Activated T-cell treated with anti-CD3 and anti-CD28 coated beads for 4 hours (primary cell): ENCODE measurements around the gene ANKZF1.
"Not testable (repeated sequence)": the region's sequence is repeated elsewhere in the genome, so short reads cannot be mapped to it uniquely, and the experiment has no call there.

Experiments used
- DNase-seq: peaks from one replicate; pipeline ENCODE4 v3.0.0-alpha.2; 2020

Gene ANKZF1

DNA sequence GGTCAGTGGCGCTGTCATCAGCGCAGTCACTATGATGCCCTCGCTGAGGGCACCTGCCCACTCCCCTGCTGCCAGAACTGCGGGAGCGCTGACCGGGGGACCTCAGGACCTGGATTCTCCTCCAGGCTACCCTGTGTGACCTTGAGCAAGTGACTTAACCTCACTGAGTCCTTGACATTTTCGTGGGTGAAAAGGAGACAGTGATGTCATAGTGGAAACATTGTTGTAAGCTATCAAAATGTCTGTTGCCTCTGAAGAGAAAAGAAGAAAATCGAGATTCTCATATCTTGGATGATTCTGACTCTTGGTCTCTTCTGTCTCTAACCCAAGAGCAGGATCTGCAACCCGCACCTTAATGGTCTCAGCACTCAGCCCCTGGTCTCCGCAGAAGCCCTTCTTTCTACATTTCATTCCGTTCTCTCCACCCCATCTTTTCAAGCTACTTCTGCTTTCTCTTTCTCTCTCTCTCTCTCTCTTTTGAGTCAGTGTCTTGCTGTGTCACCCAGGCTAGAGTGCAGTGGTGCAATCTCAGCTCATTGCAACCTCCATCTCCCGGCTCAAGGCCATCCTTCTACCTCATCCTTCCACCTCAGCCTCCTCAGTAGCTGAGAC is 25.1 kb downstream of the ANKZF1 start:
- DNase-seq: peak; percentile 19

DNA sequence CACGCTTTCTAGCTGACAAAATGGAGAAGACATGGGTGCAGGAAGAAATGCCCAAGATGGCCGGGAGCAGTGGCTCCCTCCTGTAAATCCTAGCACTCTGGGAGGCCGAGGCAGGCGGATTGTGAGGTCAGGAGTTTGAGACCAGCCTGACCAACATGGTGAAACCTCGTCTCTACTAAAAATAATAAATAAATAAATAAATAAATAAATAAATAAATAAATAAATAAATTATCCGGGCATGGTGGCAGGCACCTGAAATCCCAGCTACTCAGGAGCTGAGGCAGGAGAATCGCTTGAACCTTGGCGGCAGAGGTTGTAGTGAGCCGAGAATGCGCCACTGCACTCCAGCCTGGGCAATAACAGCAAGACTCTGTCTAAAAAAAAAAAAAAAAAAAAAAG is 29.3 kb downstream of the ANKZF1 start:
- not testable (repeated sequence) for DNase-seq

DNA sequence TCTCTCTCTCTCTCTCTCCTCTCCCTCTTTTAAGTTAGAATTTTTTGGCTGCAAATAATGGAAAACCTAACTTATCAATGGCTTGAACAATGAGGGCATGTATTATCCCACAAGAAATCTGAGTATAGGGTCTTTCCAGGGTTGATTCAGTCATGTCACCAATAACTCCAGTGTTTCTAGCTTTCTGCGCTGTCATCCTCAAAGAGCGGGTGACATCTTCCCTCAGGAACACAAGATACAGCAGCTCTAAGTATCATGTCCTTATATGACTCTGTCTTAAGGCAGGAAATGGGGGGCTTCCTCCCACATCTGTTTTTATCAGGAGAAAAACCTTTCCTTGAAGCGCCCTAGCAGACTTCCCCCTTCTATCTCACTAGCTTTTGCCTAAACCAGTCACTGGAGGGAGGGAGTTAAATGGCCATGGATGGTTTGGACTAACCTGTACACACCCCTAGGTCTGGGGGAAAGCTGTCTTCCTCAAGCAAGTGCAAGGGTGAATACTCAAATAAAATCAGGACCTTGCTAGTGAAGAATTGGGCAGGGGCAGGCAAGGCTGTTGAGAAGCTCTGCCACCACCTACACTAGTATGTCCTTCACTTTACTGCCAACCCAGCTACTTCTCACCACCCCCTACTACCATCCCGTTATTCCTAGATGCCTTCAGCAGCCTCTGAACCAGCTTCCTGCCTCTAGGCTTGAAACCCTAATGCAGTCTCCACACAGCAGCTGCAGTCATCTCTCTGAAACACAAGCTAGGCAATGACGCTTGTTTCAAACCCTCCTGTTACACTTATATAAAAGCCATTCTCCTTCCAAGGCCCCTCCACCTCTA is 31.6 kb downstream of the ANKZF1 start:
- DNase-seq: no peak

DNA sequence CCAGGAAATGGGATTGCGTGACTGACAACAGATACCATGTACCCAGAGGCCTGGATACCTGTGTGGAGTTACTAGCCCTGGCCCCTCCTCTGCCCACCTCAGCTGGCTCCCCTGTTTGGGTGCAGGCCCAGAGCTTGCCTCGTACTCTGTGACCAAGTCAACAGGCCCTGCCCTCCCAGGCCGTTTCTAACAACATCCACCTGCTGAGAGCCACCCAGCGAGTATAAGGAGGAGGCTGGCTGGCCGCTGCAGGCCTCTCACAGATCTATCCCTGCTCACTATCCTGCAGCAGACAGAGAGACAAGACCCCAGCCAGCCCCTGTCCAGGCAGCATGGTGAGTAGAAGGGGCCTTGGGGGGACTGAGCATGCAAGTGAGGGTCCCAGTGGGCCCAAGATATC is 36.6 kb downstream of the ANKZF1 start:
- no peak for DNase-seq

DNA sequence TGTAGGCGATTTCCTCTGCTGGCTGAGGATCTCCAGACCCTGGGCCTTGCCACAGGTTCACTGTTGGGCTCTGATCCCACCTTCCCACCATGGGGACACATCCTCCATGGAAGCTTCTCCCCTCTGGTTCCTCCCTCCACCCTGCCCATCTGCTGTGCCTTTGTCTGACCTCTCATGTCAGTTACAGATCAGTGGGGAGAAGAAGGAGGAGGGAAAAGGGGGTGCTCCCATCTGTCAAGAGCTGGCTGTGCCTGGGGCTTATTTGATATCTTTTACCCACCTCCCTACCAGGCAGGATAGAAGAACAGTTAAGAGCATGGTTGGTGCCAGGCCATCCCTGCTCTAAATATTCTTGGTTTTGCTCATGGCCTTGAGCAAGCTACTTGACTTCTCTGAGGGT is 37.3 kb downstream of the ANKZF1 start:
- DNase-seq: no peak

DNA sequence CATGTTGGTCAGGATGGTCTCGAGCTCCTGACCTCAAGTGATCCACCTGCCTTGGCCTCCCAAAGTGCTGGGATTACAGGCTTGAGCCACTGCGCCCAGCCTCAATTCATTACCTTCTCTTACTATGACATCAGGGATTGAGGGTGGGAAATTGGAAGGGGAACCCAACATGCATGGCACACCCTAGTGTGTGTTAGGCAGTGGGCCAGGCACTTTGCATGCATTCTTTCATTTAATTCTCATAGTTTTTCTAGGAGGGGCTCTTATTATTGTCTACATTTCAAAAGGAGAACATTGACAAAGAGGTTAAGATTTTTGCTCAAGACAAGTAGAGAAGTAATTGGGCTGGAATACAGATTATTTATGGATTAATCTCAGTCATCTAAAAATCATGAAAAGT is 38.7 kb downstream of the ANKZF1 start:
- no peak for DNase-seq

DNA sequence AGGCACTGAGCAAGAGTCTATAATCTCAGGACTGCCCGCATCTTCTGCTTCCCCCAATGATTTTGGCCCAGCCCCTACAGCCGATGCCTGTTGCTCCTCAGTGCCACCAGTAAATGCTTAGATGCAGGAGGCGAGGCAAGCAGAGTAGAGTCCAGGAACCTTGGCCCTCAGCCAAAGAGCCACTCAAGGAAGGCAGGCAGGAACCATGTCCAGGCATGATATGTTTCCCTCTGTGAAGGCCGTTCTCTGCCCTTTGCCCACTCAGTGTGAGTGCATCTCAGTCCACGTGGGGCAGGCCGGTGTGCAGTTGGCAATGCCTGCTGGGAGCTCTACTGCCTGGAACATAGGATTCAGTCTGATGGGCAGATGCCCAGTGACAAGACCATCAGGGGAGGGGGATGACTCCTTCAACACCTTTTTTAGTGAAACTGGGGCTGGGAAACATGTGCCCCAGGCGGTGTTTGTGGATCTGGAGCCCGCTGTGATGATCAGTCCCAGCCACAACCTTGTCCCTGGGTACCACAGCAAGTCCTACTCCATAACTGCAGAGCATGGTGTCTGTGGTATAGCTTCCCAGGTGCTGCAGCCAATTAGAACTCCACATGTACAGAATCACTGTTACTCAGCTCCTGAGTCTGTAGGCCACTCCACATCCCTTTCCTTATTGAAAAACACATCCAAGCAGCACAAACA is 39.9 kb downstream of the ANKZF1 start:
- no peak for DNase-seq

DNA sequence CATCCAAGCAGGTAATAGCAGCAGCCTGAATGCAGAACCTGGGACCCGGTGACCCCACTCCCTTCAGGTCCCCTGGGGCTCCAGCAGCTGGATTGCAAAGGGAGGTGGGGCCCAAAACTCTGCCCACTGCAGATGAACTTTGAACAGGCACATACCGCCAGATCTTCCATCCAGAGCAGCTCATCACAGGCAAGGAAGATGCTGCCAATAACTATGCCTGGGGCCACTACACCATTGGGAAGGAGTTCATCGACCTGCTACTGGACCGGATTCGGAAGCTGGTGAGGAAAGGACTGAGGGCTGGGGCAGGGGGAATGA is 40.4 kb downstream of the ANKZF1 start:
- DNase-seq: no peak

DNA sequence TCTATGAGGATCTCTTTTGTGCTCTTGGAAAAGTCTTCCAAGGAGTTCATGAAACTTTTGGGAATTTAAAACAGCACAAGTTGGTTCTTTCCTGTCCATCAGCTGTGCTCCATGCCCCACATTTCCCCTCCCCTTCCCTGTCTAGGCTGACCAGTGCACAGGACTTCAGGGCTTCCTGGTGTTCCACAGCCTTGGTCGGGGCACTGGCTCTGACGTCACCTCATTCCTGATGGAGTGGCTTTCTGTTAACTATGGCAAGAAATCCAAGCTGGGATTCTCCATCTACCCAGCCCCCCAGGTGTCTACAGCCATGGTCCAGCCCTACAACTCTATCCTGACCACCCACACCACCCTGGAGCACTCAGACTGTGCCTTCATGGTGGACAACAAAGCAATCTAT is 41.4 kb downstream of the ANKZF1 start:
- no peak for DNase-seq

DNA sequence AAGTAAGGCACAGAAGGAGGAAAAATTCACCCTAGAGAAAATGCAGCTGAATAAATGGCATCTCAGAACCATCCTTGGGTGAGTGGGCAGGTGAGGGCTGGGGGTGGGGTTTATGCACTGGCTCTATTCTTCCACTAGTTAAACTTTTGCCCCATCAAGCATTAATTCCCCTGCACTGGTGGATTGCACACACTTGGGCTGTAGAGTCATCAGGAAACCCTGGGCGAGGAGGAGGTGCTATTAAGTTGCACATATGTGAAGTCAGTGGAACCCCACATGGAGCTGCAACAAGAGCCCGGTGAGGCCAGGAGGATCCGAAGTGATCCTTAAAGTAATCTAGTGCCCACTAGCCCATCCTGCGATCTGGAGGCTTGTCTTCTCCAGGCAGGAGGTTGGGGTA is 42.8 kb downstream of the ANKZF1 start:
- DNase-seq: no peak

DNA sequence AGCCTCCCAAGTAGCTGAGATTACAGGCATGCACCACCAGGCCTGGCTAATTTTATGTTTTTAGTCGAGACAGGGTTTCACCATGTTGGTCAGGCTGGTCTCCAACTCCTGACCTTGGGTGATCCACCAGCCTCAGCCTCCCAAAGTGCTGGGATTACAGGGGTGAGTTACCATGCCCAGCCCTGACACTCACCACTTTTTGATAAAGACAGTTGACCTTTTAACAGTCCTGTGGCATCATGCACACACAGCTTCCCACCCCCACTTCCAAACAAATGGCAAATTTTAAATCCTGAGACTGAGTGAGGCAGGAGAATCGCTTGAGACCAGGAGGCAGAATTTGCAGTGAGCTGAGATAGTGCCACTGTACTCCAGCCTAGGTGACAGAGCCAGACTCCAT is 43.4 kb downstream of the ANKZF1 start:
- no peak for DNase-seq

DNA sequence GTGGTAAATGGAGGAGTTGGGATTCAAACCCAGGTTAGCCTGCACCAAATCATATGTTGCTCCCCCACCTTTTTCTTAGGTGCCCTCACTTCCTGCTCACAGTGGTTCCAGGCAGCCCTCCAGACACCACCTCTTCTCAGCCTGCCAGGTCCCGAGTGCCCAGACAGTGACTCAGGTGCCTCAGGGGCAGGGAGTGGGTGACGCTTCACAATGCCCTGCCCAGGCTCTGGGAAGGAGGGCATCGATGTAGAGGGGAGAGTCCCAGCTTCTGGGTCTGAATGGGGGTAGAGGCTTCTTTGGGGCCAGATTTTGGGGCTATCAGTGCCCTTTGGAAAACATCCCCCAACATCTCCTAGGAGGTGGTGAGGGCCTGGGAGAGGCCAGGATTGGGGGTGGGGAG is 44.3 kb downstream of the ANKZF1 start:
- no peak for DNase-seq

DNA sequence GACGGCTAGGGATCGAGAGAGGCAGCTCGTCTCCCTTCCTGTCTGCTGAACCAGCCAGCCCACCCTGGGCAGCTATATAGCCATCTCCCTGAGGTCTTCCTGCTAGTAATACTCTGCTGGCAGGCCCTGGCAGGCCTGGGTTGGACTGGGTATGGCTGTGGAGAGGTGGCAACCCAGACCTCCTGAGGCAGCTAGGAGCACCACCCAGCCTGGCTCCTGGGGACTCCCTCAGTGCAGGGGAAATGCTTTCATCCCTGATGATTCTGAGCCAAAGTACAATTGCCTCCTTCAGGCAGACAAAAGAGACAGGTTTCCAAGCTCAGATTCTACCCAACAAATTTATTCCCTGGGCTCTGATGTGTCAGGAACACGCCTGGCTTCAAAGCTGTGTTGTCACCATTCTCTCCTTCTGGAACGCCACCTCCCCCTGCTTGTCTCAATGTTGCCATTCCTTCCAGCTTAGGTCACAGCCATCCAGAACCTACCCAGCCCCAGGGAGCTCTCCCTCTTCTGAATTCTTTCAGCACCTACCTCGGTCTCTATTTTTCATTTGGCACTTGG is 44.8 kb downstream of the ANKZF1 start:
- no peak for DNase-seq

DNA sequence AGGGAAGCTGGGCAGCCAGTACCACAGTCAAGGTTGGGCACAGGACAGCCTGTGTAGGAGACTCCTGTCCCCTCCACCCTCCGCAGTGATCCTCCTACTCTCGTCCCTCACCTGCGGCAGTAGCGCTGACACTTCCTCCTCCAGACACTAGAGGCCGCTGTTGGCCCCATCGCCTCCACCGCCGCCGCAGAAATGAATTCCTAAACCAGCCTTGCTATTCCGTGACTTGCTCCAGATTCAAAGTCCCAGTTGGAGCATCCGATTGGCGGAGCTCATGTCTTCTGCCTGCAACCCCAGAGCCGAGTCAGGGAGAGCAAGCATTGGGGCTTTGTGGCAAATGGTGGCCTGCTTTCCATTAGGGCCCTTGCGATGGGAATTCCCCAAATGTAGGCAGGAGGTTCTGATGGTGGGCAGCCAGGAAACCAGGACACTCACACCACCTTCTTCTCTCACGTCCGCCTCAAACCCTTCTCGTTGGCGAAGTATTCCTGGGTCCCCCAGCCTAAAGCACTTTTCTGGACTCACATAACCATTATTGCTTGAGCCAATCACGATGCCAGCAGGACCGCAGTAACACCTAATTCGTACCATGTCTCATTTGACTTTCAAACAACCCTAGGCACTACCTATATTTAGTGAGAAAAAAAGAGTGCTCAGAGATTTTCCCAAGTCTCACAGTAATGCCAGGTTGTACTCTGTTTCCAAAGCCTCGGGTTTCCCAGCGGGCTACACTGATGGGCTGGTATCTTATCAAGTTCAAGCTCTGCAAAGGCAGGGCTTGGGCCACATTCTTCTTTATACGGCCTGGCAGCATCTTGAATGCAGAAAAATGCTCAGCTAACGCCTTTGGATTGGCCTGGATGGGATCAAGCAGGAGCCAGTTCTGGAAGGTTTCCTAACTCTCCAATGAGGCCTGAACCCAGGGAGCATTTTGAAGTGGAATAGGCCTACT is 48.4 kb downstream of the ANKZF1 start:
- DNase-seq: peak; percentile 67

DNA sequence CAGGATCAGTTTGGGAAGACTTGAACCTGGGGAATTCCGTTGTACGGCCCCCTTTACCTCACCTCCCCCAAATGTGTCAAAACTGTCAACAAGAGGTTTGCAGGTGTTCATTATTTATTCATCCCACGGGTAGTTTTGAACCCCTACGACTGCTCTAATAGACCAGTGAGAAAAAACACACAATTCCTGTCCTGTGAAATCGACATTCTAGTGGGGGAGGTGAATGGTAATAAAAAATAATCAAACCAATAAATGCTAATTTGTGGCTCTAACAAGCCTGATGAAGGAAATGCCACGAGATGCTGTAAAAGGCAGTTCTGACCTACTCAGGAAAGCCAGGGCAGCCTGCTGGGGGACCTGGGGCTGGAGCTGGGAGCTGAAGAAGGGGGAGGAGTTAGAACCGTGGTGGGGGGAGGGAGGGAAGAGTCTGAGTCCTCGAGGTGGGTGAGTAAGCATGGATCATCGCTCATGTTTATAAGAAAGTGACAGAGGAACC is 49.1 kb downstream of the ANKZF1 start:
- no peak for DNase-seq

DNA sequence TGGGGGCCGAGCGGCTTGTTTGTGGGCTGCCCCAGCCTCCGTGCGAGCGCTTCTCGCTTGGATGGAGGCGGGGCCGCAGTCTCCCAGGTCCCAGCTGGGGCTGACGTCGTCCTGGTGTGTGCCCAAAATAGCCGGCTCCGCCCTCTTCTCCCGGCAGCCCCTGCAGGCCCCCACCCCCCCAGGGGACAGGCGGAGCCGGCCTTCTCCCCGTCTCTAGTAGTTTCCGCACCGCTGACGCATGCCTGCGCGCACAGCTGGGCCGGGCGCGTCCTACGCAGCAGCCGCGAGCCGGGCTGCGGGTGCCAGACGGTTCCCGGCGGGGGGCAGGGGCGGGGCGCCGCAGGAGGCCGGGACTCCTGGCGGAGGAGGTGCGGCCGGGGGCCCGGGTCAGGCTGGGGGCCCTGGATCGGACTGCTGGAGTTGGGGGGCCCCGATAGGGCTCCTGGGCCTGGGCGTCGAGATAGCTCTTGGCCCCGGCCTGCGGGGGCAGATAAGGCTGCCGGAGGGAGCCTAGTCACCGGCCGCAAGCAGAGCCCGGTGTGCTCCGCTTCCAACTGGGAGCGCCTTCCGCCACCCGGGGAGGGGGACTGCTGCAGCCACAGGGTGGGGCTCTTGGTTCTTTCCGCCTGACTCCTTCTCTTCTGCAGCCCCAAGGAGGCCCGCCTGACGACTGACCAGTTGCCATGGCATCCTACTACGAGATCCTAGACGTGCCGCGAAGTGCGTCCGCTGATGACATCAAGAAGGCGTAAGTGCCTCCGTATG is 49.7 kb downstream of the ANKZF1 start, which contains the start of gene DNAJB2:
Gene DNAJB2 (plus strand): TSS at position 216 of the 765 bp plus-strand sequence. CDS start 468 bp downstream, at position 684.
- DNase-seq: peak; percentile 97

DNA sequence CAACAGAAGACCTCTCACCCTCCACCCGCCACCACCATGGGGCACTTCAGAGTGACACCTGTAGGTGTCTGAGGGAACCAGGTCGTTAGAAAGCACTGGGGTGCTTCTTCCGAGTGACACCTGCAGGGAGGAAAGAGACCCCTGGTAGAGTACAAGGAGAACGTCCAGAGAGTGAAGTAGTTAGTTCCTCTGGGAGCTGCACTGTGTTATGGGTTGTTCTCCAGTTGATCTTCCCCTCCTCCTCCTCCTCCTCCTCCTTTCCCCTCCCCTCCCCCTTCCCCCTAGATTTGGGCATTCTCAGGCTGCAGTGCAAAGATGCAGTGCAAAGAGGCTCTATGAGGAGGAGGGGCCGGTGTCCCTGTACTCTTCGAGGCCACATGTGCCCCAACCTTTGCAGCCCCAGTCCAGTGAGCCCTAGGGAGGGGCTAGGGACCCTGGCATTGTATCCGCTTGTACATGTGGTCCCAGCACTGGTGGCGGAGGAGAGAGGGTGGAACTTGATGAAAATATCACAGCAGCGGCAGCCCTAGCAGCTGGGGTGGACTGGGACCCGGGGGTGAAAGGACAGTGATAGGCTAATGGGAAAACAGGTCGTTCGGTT is 50.4 kb downstream of the ANKZF1 start:
- no peak for DNase-seq

DNA sequence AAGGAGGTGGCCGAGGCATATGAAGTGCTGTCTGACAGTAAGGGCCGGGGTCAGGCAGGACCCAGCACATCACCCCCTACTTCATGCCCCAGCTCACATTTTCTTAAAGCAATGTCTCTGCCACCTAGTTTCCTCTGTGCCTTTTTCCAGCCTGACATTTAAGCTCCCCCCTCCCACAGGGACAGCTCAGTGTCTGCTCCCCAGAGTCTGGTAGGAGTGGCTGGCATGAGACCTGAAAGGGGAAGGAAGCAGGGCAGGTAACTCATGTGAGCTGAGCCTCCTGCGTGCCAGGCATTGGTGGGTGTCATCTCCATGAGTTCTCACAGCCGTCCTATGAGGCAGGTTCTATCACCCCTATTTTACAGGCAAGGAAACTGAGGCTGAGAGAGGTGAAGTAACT is 51.0 kb downstream of the ANKZF1 start:
- DNase-seq: no peak

DNA sequence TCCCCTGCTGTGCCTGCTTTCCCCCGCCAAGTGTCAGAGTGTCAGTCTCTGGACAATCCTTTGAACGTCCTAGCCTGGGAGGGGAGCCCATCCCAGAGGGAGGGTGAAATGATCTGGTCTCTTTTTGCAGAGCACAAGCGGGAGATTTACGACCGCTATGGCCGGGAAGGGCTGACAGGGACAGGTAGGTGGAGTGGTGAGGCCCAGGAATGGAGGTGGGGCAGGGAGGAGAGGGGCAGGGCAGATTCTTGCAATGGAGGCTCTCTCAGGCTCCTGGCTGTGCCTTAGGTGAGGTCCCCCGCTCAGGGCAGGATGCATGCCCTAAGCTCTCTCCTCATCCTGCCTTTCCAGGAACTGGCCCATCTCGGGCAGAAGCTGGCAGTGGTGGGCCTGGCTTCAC is 52.0 kb downstream of the ANKZF1 start:
- no peak for DNase-seq

DNA sequence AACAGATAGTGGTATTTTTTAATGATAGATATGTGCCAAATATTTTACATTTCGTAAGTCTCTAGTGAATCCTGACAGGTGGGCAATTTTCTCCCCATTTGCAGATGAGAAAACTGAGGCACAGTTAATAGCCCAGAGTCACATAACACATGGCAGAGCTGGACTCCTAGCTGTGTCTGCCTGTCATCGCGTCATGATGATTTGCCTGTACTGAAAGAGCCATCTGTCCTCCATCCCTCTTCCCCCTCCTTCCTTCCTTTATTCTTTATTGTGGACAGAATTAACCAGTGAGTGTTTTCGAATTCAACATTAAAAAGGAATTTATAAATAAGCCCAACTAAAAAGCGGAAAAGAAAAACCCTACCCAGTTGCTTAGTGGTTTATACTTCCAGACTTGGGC is 52.8 kb downstream of the ANKZF1 start:
- DNase-seq: no peak

DNA sequence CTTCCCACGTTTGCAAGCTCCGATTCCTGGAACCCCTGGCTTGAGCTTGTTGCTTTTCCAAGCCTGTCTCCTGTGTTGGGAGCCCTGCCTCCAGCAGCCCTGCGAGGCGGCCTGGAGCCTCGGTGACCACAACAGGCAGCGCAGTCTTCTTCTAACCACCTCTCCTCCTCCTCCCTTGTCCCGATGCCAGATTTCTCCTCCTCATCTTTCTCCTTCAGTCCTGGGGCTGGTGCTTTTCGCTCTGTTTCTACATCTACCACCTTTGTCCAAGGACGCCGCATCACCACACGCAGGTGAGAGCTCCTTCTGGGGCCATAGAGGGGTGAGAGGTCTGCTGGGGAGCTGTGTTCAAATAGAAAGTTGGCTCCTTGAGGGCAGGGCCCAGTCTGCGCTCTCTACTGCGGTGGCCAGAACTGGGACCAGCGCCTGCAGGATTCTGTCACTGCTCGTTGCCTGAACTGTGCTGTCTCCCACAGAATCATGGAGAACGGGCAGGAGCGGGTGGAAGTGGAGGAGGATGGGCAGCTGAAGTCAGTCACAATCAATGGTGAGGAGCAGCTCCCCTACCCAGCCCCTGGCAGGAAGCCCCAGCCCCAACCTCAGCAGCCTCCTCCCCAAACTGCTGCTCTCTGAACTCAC is 53.5 kb downstream of the ANKZF1 start:
- DNase-seq: no peak
